GM18507 (cell line): Measurements from ENCODE around the gene PARG.

Experiments
- DNase-seq: peaks from one replicate; pipeline ENCODE4 v3.0.0; 2011; ENCODE audit warnings: low read depth; ENCODE audit not compliant: insufficient read length; ENCODE audit errors: extremely low spot score
- FAIRE-seq: peaks from 2 replicates; lab custom pipeline; 2011; peaks lifted over from hg19 to GRCh38; lab: Jason Lieb, UNC

Gene PARG

DNA sequence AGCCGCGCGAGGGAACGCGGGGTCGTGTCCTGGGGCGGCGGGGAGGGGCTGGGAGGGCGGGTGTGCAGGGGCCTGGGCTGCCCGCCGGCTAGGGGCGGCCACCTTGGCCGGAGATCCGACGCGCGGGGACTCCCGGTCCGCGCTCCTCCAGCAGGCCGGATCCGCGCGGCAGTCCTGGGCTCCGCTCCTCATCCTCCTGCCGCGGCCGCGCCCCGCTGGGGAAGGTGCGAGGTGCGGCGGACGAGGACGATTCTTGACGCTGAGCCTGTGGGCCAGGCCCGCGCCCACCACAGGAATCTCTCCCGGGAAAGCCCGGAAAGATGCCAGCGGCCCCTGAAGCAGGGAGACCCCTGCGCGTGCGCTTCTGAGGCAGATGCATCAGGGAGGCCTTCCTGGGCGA is 173.1 kb downstream of the PARG start:
- DNase-seq (no peak), FAIRE-seq (no peak)

DNA sequence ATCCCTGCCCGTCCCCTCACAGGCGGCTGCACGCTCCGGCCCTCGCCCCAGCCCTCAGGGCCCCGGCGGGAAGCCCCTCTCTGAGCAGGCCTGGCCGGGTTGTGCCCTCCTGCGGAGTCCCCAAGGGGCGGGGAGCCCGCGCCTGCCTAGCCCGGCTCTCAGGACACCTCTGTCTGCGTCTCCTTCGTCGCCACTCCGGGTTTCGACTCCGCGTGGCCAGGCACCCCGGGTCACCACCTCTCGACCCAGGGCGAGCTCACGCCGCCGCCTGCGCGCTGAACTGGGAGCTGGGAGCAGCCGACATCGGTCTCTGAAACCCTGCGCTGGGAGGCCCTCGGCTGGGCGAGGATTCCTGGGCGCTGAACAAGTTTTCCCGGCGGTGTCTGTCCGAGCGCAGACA is 173.5 kb downstream of the PARG start:
- DNase-seq = no peak
- no peak for FAIRE-seq
